GM19351 (cell line): ENCODE data around the gene COG3.

ENCODE experiments used
- ATAC-seq: cut with Tn5 transposase; IDR thresholded peaks from one replicate; pipeline ENCODE4 v1.9.1; 2021; ENCODE audit warnings: mild to moderate bottlenecking, moderate library complexity; ENCODE audit not compliant: unreplicated experiment

The COG3 gene

GRCh38 chr13:45500492-45501174 is 35.9 kb downstream of the COG3 start:
- ATAC-seq, result no peak

- ATAC-seq, result no peak
Measured at GRCh38 chr13:45501175-45501526, 36.4 kb downstream of the COG3 start.

DNA sequence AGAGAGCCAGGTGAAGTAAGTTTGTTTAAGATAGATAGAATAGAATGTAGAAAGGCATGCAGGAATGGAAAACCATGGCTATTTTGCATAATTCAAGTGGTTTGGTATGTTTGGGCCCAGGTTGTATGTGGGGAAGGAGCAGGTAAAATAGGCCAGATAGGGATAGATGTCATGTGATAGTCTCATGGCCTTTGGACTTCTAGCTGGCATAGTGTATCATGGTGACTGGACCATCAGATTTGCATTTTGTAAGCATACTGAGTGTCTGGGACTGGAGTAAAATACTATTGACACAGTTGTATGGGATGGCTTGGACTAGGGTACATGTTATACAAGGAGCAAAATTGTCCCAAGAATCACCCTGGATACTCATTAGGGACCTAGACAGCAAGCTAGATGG is 38.9 kb downstream of the COG3 start:
- ATAC-seq, result no peak

GRCh38 chr13:45506811-45507210 is 42.1 kb downstream of the COG3 start:
- ATAC-seq, result no peak

GRCh38 chr13:45508776-45509175 is 44.0 kb downstream of the COG3 start:
- ATAC-seq, result no peak

DNA sequence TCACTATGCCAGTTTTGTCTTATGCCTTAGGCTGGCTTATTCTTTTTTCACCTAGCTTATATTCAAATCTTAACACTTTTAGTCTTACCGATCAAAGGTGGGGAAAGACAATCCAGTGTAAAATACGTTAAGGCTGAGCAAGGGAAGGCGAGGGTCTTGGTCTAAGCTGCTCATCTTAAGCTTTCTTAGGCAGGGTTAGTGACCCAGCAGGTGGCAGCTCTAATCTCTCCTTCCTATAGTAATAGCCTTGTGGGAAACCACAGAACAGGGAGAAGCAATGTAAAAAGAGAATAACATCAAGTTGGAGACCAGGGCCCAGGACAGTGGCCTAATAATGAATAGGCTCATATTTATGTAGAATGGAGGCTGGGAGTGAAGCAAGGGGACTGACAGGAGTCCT is 45.9 kb downstream of the COG3 start:
- ATAC-seq, result no peak

DNA sequence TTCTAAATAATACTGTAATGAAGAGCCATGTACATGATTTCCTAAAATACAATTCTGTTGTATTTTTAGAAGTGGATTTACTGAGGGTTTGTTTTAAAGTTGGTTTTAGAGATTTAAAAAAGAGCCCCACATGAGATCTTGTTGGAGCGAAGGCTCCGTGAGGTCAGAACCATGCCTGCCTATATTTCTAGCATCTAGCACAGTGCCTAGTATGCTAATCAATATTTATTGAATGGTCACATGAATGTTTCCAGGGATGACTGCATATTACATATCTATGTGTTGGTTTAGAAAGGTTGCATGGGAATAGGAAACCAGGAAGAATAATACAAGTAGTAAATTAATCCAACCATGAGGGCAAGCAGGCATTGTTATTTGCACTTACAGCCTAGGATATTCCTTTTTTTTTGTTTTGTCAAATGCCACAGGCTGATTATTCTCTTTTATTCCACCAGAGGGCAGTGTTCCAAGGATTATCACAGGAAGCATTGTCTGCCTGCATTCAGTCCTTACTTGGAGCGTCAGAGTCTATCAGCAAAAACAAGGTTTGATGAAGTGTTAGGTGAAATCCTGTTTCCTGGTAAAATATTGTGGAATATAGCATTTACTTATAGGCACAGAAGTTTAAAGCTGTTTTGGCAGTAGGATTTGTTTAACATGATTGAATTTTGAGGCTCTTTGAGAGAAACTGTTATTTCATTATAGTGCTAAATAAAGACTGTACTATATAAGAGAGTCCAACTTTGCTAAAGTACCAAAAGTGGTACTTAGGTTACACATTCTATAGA is 46.8 kb downstream of the COG3 start:
- no peak for ATAC-seq

- no peak for ATAC-seq
Measured at GRCh38 chr13:45512098-45512496, 47.4 kb downstream of the COG3 start.

DNA sequence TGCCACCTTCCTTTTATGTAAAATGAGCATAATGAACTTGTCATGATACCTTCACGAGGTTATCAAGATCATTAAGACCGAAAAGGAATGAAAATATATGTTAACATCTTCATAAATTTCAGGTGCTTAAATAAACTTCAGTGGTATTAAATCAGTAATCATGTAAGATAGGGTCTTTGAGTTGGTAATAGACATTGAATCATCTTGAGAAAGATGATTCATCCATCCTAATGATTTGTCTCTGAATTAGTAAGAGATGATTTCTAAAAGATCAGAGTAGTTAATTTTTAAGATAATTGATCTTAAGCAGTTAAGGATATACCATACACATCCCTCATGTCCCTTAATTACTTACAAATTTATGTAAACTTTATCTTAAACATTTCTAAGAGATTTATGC is 52.0 kb downstream of the COG3 start:
- no peak for ATAC-seq

GRCh38 chr13:45518525-45519245 is 53.9 kb downstream of the COG3 start:
- ATAC-seq, result no peak

- no peak for ATAC-seq
Measured at GRCh38 chr13:45519493-45519892, 54.8 kb downstream of the COG3 start.

- ATAC-seq, result no peak
Measured at GRCh38 chr13:45521297-45521696, 56.6 kb downstream of the COG3 start.

DNA sequence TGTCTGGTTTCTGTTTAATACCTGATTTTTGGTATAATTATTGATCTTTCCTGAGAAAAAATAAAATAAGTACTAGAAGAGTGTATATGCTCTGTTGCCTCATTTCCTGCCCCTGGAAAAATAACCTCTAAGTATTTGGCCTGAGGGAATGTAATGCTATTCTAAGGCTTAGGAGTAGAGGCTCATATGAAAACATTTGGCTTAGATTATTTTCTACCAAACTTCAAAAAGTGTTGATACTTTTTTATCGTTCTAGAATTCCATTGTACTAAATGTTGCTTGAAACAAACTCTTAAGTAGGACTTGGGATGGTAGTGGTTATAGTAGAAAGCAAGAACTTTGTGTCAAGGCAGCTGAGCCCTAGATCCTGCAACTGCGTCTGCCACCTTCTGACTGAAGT is 57.8 kb downstream of the COG3 start:
- no peak for ATAC-seq

DNA sequence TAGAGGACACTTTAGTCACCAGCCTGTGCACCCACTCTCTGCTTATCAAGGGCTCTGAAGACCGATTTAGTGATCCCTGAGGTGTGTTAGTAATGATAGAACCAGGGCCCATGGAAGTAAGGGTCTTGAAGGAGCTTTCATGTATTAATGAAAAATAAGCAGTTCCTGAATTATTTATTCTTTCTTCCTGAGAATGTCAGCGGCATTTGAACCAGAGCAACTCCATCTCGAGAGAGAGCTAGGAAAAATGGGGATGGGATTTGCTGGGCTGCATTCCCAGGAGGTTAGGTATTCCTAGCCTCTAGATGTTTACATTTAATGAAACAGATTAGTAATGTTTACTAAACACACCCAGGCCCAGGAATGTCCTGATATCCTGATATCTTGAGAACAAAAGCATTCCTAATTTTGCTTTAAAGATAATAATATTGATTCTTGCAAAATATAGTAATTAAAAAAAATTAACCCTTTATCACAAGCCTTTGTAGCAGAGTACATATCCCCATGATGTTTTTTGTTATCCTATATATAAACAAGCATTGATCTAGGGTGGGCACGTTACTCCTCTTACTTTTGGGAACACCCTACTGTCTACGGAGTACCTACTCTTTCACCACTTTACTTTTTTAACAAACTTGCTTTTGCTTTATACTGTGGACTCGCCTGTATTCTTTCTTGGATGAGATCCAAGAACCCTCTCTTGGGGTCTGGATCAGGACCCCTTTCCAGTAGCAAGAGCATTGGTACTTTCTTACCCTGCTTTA is 63.1 kb downstream of the COG3 start:
- ATAC-seq, result no peak

GRCh38 chr13:45529758-45530157 is 65.0 kb downstream of the COG3 start:
- ATAC-seq, result no peak

- ATAC-seq, result no peak
Measured at GRCh38 chr13:45534604-45535003, 69.9 kb downstream of the COG3 start.

GRCh38 chr13:45536224-45536623 is 71.5 kb downstream of the COG3 start:
- no peak for ATAC-seq

- ATAC-seq, result no peak
Measured at GRCh38 chr13:45537516-45537915, 72.8 kb downstream of the COG3 start.

GRCh38 chr13:45538382-45538781 is 73.6 kb downstream of the COG3 start:
- ATAC-seq, result no peak

DNA sequence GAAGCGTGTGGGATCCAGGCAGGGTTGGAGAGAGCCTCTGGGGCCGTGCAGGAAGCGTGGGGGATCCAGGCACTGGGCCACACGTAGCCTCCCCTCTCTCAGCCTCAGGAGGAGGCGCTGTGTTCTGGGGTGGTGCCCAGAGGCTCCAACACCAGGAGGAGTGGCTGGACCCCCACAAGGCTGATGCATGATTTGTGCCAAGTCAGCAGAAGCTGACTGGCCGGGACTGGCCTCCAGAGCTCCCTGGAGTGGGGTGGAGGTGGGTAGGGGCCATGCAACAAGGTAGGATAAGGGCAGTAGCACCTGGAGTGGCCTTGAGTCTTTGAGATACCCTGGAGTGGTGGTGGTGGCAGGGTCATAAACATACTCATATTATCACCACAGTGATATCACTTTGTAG is 75.5 kb downstream of the COG3 start:
- no peak for ATAC-seq

- ATAC-seq, result no peak
Measured at GRCh38 chr13:45540864-45541263, 76.1 kb downstream of the COG3 start.
